Measurements from ENCODE around the gene CEP126.

DNA sequence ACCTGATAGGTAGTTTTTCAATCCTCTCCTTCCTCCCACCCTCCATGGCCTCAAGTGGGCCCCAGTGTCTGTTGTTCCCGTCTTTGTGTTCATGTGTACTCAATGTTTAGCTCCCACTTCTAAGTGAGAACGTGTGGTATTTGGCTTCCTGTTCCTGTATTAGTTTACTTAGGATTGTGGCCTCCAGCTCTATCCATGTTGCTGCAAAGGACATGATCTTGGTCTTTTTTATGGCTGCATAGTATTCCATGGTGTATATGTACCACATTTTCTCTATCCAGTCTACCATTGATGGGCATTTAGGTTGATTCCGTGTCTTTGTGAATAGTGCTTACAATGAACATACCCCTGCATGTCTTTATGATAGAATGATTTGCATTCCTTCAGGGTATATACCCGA, 78.4 kb downstream of the CEP126 start:
- TF ChIP-seq, protein P1, sequence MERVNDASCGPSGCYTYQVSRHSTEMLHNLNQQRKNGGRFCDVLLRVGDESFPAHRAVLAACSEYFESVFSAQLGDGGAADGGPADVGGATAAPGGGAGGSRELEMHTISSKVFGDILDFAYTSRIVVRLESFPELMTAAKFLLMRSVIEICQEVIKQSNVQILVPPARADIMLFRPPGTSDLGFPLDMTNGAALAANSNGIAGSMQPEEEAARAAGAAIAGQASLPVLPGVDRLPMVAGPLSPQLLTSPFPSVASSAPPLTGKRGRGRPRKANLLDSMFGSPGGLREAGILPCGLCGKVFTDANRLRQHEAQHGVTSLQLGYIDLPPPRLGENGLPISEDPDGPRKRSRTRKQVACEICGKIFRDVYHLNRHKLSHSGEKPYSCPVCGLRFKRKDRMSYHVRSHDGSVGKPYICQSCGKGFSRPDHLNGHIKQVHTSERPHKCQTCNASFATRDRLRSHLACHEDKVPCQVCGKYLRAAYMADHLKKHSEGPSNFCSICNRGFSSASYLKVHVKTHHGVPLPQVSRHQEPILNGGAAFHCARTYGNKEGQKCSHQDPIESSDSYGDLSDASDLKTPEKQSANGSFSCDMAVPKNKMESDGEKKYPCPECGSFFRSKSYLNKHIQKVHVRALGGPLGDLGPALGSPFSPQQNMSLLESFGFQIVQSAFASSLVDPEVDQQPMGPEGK (CRISPR knock-in tag; IDR thresholded peaks at IDR 0.05; ENCODE audit: borderline replicate concordance) = no peak
- TF ChIP-seq SNAI2 (CRISPR knock-in tag; IDR thresholded peaks at IDR 0.05) = no peak
- no peak for TF ChIP-seq GLIS3 (CRISPR knock-in tag; IDR thresholded peaks at IDR 0.05)

Measured in SK-N-SH treated with all-trans-retinoic acid at 6 μM for 48 hours (cell line).